Measurements from ENCODE around the gene SLC4A9.

The SLC4A9 gene

GRCh38 chr5:140356853-140357725 lies 2.9 kb upstream of the SLC4A9 start:
- Histone ChIP-seq H3K27me3 (ENCODE audit: insufficient read depth, insufficient read length) (no peaks in the 10 kb centered on the region), H3K4me3 (ENCODE audit: insufficient read length, low read depth) (no peak overlapping the region), H3K9ac (ENCODE audit: insufficient read length, low read depth) (no peak overlapping the region), H3K9me3 (ENCODE audit: insufficient read depth, low read length) (no peaks in the 10 kb centered on the region), H3K4me1 (ENCODE audit: insufficient read depth, insufficient read length) (peaks cover 12% of the 10 kb centered on the region), H3K36me3 (ENCODE audit: insufficient read depth, insufficient read length, low read length) (no peaks in the 10 kb centered on the region)
- TF ChIP-seq YY1 (IDR thresholded peaks at IDR 0.05; ENCODE audit: insufficient read depth, insufficient read length) (no peak), SUZ12 (IDR thresholded peaks at IDR 0.05; ENCODE audit: extremely low read depth, insufficient read depth, insufficient read length) (no peak), ZNF274 (IDR thresholded peaks at IDR 0.05; ENCODE audit: low read depth, low read length) (no peak)
- DNase-seq (ENCODE audit: low read depth, low spot score): no peak

GRCh38 chr5:140357726-140358093 lies 2.3 kb upstream of the SLC4A9 start:
- no peak overlapping the region for H3K4me3 ChIP-seq (ENCODE audit: insufficient read length, low read depth)
- H3K9me3 ChIP-seq (ENCODE audit: insufficient read depth, low read length): no peaks in the 10 kb centered on the region
- no peaks in the 10 kb centered on the region for H3K27me3 ChIP-seq (ENCODE audit: insufficient read depth, insufficient read length)
- peak; percentile 68 for DNase-seq (ENCODE audit: low read depth, low spot score)
- peaks cover 12% of the 10 kb centered on the region for H3K4me1 ChIP-seq (ENCODE audit: insufficient read depth, insufficient read length)
- TF ChIP-seq YY1 (IDR thresholded peaks at IDR 0.05; ENCODE audit: insufficient read depth, insufficient read length): no peak
- no peak for TF ChIP-seq SUZ12 (IDR thresholded peaks at IDR 0.05; ENCODE audit: extremely low read depth, insufficient read depth, insufficient read length)
- no peak for TF ChIP-seq ZNF274 (IDR thresholded peaks at IDR 0.05; ENCODE audit: low read depth, low read length)
- H3K36me3 ChIP-seq (ENCODE audit: insufficient read depth, insufficient read length, low read length): no peaks in the 10 kb centered on the region
- no peak overlapping the region for H3K9ac ChIP-seq (ENCODE audit: insufficient read length, low read depth)

GRCh38 chr5:140358738-140359310 lies 1.2 kb upstream of the SLC4A9 start:
- H3K4me1 ChIP-seq (ENCODE audit: insufficient read depth, insufficient read length): peaks cover 16% of the 10 kb centered on the region
- no peaks in the 10 kb centered on the region for H3K36me3 ChIP-seq (ENCODE audit: insufficient read depth, insufficient read length, low read length)
- no peak overlapping the region for H3K9ac ChIP-seq (ENCODE audit: insufficient read length, low read depth)
- H3K27me3 ChIP-seq (ENCODE audit: insufficient read depth, insufficient read length): peaks cover 6% of the 10 kb centered on the region
- peak; percentile 48 for DNase-seq (ENCODE audit: low read depth, low spot score)
- TF ChIP-seq ZNF274 (IDR thresholded peaks at IDR 0.05; ENCODE audit: low read depth, low read length): no peak
- TF ChIP-seq YY1 (IDR thresholded peaks at IDR 0.05; ENCODE audit: insufficient read depth, insufficient read length): no peak
- TF ChIP-seq SUZ12 (IDR thresholded peaks at IDR 0.05; ENCODE audit: extremely low read depth, insufficient read depth, insufficient read length): no peak
- H3K9me3 ChIP-seq (ENCODE audit: insufficient read depth, low read length): no peaks in the 10 kb centered on the region
- H3K4me3 ChIP-seq (ENCODE audit: insufficient read length, low read depth): no peak overlapping the region

- no peak for TF ChIP-seq SUZ12 (IDR thresholded peaks at IDR 0.05; ENCODE audit: extremely low read depth, insufficient read depth, insufficient read length)
- TF ChIP-seq YY1 (IDR thresholded peaks at IDR 0.05; ENCODE audit: insufficient read depth, insufficient read length): no peak
- TF ChIP-seq ZNF274 (IDR thresholded peaks at IDR 0.05; ENCODE audit: low read depth, low read length): no peak
- H3K9ac ChIP-seq (ENCODE audit: insufficient read length, low read depth): no peak overlapping the region
- DNase-seq (ENCODE audit: low read depth, low spot score): no peak
Observed at GRCh38 chr5:140360681-140361479, 886 bp downstream of the SLC4A9 start.

GRCh38 chr5:140361901-140362300 lies 1.9 kb downstream of the SLC4A9 start:
- Histone ChIP-seq H3K9ac (ENCODE audit: insufficient read length, low read depth) (no peak overlapping the region), H3K4me3 (ENCODE audit: insufficient read length, low read depth) (no peak overlapping the region), H3K9me3 (ENCODE audit: insufficient read depth, low read length) (no peaks in the 10 kb centered on the region), H3K27me3 (ENCODE audit: insufficient read depth, insufficient read length) (peaks cover 10% of the 10 kb centered on the region), H3K4me1 (ENCODE audit: insufficient read depth, insufficient read length) (peaks cover 16% of the 10 kb centered on the region), H3K36me3 (ENCODE audit: insufficient read depth, insufficient read length, low read length) (no peaks in the 10 kb centered on the region)
- no peak for TF ChIP-seq SUZ12 (IDR thresholded peaks at IDR 0.05; ENCODE audit: extremely low read depth, insufficient read depth, insufficient read length)
- DNase-seq (ENCODE audit: low read depth, low spot score): no peak

More at GRCh38 chr5:140360681-140361479, 886 bp downstream of the SLC4A9 start:
- Histone ChIP-seq H3K36me3 (ENCODE audit: insufficient read depth, insufficient read length, low read length) (no peaks in the 10 kb centered on the region), H3K4me1 (ENCODE audit: insufficient read depth, insufficient read length) (peaks cover 16% of the 10 kb centered on the region), H3K9me3 (ENCODE audit: insufficient read depth, low read length) (no peaks in the 10 kb centered on the region), H3K27me3 (ENCODE audit: insufficient read depth, insufficient read length) (peaks cover 10% of the 10 kb centered on the region), H3K4me3 (ENCODE audit: insufficient read length, low read depth) (no peak overlapping the region)

- H3K27me3 ChIP-seq (ENCODE audit: insufficient read depth, insufficient read length): peaks cover 10% of the 10 kb centered on the region
- peaks cover 13% of the 10 kb centered on the region for H3K4me1 ChIP-seq (ENCODE audit: insufficient read depth, insufficient read length)
- H3K4me3 ChIP-seq (ENCODE audit: insufficient read length, low read depth): no peak overlapping the region
- no peak overlapping the region for H3K9ac ChIP-seq (ENCODE audit: insufficient read length, low read depth)
- DNase-seq (ENCODE audit: low read depth, low spot score): no peak
- no peaks in the 10 kb centered on the region for H3K36me3 ChIP-seq (ENCODE audit: insufficient read depth, insufficient read length, low read length)
- no peaks in the 10 kb centered on the region for H3K9me3 ChIP-seq (ENCODE audit: insufficient read depth, low read length)
- no peak for TF ChIP-seq ZNF274 (IDR thresholded peaks at IDR 0.05; ENCODE audit: low read depth, low read length)
- TF ChIP-seq SUZ12 (IDR thresholded peaks at IDR 0.05; ENCODE audit: extremely low read depth, insufficient read depth, insufficient read length): no peak
- no peak for TF ChIP-seq YY1 (IDR thresholded peaks at IDR 0.05; ENCODE audit: insufficient read depth, insufficient read length)
Observed at GRCh38 chr5:140362311-140362710, 2.3 kb downstream of the SLC4A9 start.

All from NT2/D1 (cell line).